ENCODE data around the gene ZNF888. TPM values are rescaled to one million over a fixed set of nuclear protein-coding genes. Genes with fewer than 3 reads are reported as not detected.

ZNF888 gene
- total RNA-seq, 1 experiment from 2014 or later = 13.4 TPM

GRCh38 chr19:52936151-52936953 is 13.1 kb upstream of the ZNF888 start:
- no peak for TF ChIP-seq CTCF (conservative IDR thresholded peaks at IDR 0.05)
- no peaks in the 10 kb centered on the region for H4K20me1 ChIP-seq (ENCODE audit: control insufficient read depth, insufficient read depth, insufficient read length)
- no peak overlapping the region for H2BK12ac ChIP-seq (ENCODE audit: insufficient read length, low read depth, low read length)
- no peaks in the 10 kb centered on the region for H3K9me3 ChIP-seq (ENCODE audit: control insufficient read depth, low read depth, low read length)
- Mint-ChIP-seq H3K27me3 (ENCODE audit: low read depth) (no peaks in the 10 kb centered on the region; the same call in 1 of the 2 replicates), H3K4me1 (peaks cover 12 to 18% of the 10 kb centered on the region in 2 experiments), H3K4me3 (no peak overlapping the region), H3K9me3 (no peaks in the 10 kb centered on the region), H3K27ac (0 out of 7 replicates have a peak overlapping the region, but pooled peaks of 1 of the 3 experiments have one; percentile 12), H3K36me3 (ENCODE audit: insufficient read depth in 1 of 3, low read depth in 3 of 3) (peaks cover 14 to 50% (median 39%) of the 10 kb centered on the region in 3 experiments; a peak in 6 of 7 replicates)
- H4K5ac ChIP-seq (ENCODE audit: insufficient read length, low read depth, low read length) = no peak overlapping the region
- no peak overlapping the region for H4K91ac ChIP-seq (ENCODE audit: insufficient read length, low read depth, low read length)
- no peak overlapping the region for H3K9ac ChIP-seq (ENCODE audit: extremely low read depth, insufficient read length, low read length)
- H2AFZ ChIP-seq (ENCODE audit: low read length) = no peak overlapping the region
- no peak overlapping the region for H2BK5ac ChIP-seq (ENCODE audit: insufficient read length, low read length)
- no peak overlapping the region for H2BK15ac ChIP-seq (ENCODE audit: low read depth, low read length)
- no peak overlapping the region for H2BK20ac ChIP-seq (ENCODE audit: low read depth, low read length, poor library complexity, severe bottlenecking)
- H3K4me2 ChIP-seq (ENCODE audit: insufficient read depth, insufficient read length, low read length) = no peak overlapping the region
- peaks cover 6% of the 10 kb centered on the region; the same call in 1 of the 2 replicates for H3K79me2 ChIP-seq (ENCODE audit: insufficient read depth, low read length)
- H3K14ac ChIP-seq (ENCODE audit: insufficient read depth, low read length) = no peak overlapping the region
- no peak overlapping the region for H2BK120ac ChIP-seq (ENCODE audit: low read depth, low read length, poor library complexity, severe bottlenecking)
- H3K27me3 ChIP-seq (ENCODE audit: insufficient read depth, low read length) = no peaks in the 10 kb centered on the region
- WGBS (ENCODE audit: extremely low coverage, insufficient read length, low lambda C conversion rate) = no CpG with 5 or more reads among the region's 12 CpGs
- no peak overlapping the region for H2AK5ac ChIP-seq (ENCODE audit: insufficient read length, low read length)
- H3K4ac ChIP-seq (ENCODE audit: low read depth, low read length) = no peak overlapping the region
- no peak overlapping the region for H3K18ac ChIP-seq (ENCODE audit: insufficient read length, low read depth, low read length)
- no peak overlapping the region for H3K27ac ChIP-seq (ENCODE audit: insufficient read length, low read depth, low read length)
- no peak overlapping the region for H3K23ac ChIP-seq (ENCODE audit: insufficient read length, low read depth, low read length)
- H3T11ph ChIP-seq (ENCODE audit: low read length) = no peak overlapping the region
- H3K4me1 ChIP-seq (ENCODE audit: insufficient read depth, low read length) = no peaks in the 10 kb centered on the region
- H4K8ac ChIP-seq (replicated peaks; ENCODE audit: insufficient read length, low read depth, low read length) = no peak overlapping the region
- no peak overlapping the region for H3K56ac ChIP-seq (ENCODE audit: insufficient read length, low read depth, low read length)
- H3K23me2 ChIP-seq (ENCODE audit: insufficient read length, low read depth, low read length, poor library complexity, severe bottlenecking) = no peaks in the 10 kb centered on the region
- peaks cover 6% of the 10 kb centered on the region for H3K79me1 ChIP-seq (ENCODE audit: insufficient read depth, low read depth, low read length, poor library complexity, severe bottlenecking)
- DNase-seq = no peak

Measured in H9 (cell line).